HG02678 (cell line): ENCODE data around the gene MED12L.
A peak's percentile ranks its signal among the peaks of the same experiment; 100 is the strongest.

Experiments used
- ATAC-seq: cut with Tn5 transposase; IDR thresholded peaks from one replicate; pipeline ENCODE4 v1.9.1; 2021; ENCODE audit warnings: mild to moderate bottlenecking, moderate library complexity; ENCODE audit not compliant: unreplicated experiment

MED12L gene

GRCh38 chr3:151314137-151314536 is 228.7 kb downstream of the MED12L start:
- ATAC-seq, result no peak

- no peak for ATAC-seq
Observed at GRCh38 chr3:151314593-151314992, 229.1 kb downstream of the MED12L start.

GRCh38 chr3:151315136-151315535 is 229.7 kb downstream of the MED12L start:
- no peak for ATAC-seq

GRCh38 chr3:151315846-151316245 is 230.4 kb downstream of the MED12L start:
- ATAC-seq, result no peak

GRCh38 chr3:151316267-151316991 is 231.0 kb downstream of the MED12L start, which contains the start of gene GPR87:
GPR87 (minus strand) TSS chr3:151316820; CDS start chr3:151300100, 16,720 bp downstream.
- ATAC-seq, result no peak

- ATAC-seq, result no peak
Observed at GRCh38 chr3:151318313-151318712, 232.8 kb downstream of the MED12L start.

GRCh38 chr3:151318991-151319390 is 233.5 kb downstream of the MED12L start:
- ATAC-seq, result no peak

GRCh38 chr3:151319628-151320027 is 234.2 kb downstream of the MED12L start:
- ATAC-seq, result no peak

GRCh38 chr3:151320131-151320530 is 234.7 kb downstream of the MED12L start:
- ATAC-seq, result no peak

GRCh38 chr3:151321526-151321925 is 236.1 kb downstream of the MED12L start:
- no peak for ATAC-seq

- ATAC-seq, result no peak
Observed at GRCh38 chr3:151322511-151322910, 237.0 kb downstream of the MED12L start.

- no peak for ATAC-seq
Observed at GRCh38 chr3:151327571-151328198, 242.2 kb downstream of the MED12L start.

- ATAC-seq, result no peak
Observed at GRCh38 chr3:151328298-151328995, 243.0 kb downstream of the MED12L start.

GRCh38 chr3:151329363-151329762 is 243.9 kb downstream of the MED12L start, which contains the start of gene P2RY13:
P2RY13 (minus strand) TSS chr3:151329549; CDS start chr3:151329528, 21 bp downstream.
- ATAC-seq, result no peak

- ATAC-seq, result no peak
Observed at GRCh38 chr3:151330379-151330778, 244.9 kb downstream of the MED12L start.

GRCh38 chr3:151330899-151331298 is 245.4 kb downstream of the MED12L start:
- ATAC-seq, result no peak

GRCh38 chr3:151331696-151332095 is 246.2 kb downstream of the MED12L start:
- no peak for ATAC-seq

GRCh38 chr3:151345859-151346258 is 260.4 kb downstream of the MED12L start:
- no peak for ATAC-seq

GRCh38 chr3:151346292-151346691 is 260.8 kb downstream of the MED12L start:
- ATAC-seq, result no peak

- no peak for ATAC-seq
Observed at GRCh38 chr3:151347432-151347831, 262.0 kb downstream of the MED12L start.

GRCh38 chr3:151350656-151351055 is 265.2 kb downstream of the MED12L start:
- ATAC-seq, result no peak

GRCh38 chr3:151351219-151351618 is 265.8 kb downstream of the MED12L start:
- ATAC-seq, result peak; percentile 80
